Upper lobe of left lung (tissue), 4 donors: Measurements from ENCODE around the gene ZSCAN16.

Experiments used
- CTCF ChIP-seq, 6 experiments: fragments of 450-650 bp in 4 of 6; fragments of 200-600 bp in 2 of 6; sonication (generic) in 2 of 6; IDR thresholded peaks; one replicate each; pipeline ENCODE4 v1.5.1; 2016 to 2019; ENCODE audit warnings: antibody characterized with exemption in 6 of 6
- EP300 ChIP-seq, 4 donors: sonication (generic); formaldehyde crosslinking; IDR thresholded peaks; one replicate each; pipeline ENCODE4 v1.5.1; 2017; ENCODE audit warnings: antibody characterized with exemption in 4 of 4, control low read depth in 2 of 4
- POLR2A ChIP-seq, 4 donors: fragments of 450-650 bp; IDR thresholded peaks; one replicate each; pipeline ENCODE4 v1.5.1; 2016 to 2017; ENCODE audit warnings: antibody characterized with exemption in 4 of 4, mild to moderate bottlenecking in 2 of 4
- POLR2AphosphoS5 ChIP-seq, 2 donors: sonication (generic); formaldehyde crosslinking; IDR thresholded peaks; one replicate each; pipeline ENCODE4 v1.5.1; 2017; ENCODE audit warnings: antibody characterized with exemption in 2 of 2

- TF ChIP-seq CTCF (IDR thresholded peaks at IDR 0.05) (no peak), POLR2A (IDR thresholded peaks at IDR 0.05) (no peak), POLR2AphosphoS5 (IDR thresholded peaks at IDR 0.05) (no peak), EP300 (IDR thresholded peaks at IDR 0.05) (no peak)
Measured at GRCh38 chr6:28139860-28140543, 15.6 kb downstream of the ZSCAN16 start.
